ENCODE results near the gene ENOX1.

The ENOX1 gene

DNA sequence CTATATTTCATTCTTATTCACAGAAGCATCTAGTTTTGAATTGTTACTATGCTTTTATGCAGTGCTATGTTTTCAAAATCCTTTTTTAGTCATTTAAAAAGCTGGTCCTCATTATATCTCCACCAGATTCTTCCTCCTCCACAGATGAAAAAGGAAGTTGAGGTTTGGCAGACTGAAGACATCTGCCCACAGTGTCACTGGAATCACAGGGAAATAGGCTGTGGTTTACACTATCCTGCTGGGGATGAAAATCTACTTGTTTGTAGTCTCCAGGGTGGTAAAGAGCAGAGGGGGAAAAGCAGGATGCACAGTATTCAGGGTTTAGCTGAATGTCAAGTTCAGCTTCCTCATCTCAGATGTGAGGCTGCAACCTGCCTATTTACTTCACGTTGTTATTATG lies 412.2 kb downstream of the ENOX1 start:
- TF ChIP-seq, protein P1, sequence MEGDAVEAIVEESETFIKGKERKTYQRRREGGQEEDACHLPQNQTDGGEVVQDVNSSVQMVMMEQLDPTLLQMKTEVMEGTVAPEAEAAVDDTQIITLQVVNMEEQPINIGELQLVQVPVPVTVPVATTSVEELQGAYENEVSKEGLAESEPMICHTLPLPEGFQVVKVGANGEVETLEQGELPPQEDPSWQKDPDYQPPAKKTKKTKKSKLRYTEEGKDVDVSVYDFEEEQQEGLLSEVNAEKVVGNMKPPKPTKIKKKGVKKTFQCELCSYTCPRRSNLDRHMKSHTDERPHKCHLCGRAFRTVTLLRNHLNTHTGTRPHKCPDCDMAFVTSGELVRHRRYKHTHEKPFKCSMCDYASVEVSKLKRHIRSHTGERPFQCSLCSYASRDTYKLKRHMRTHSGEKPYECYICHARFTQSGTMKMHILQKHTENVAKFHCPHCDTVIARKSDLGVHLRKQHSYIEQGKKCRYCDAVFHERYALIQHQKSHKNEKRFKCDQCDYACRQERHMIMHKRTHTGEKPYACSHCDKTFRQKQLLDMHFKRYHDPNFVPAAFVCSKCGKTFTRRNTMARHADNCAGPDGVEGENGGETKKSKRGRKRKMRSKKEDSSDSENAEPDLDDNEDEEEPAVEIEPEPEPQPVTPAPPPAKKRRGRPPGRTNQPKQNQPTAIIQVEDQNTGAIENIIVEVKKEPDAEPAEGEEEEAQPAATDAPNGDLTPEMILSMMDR (IDR thresholded peaks at IDR 0.05) = no peak

DNA sequence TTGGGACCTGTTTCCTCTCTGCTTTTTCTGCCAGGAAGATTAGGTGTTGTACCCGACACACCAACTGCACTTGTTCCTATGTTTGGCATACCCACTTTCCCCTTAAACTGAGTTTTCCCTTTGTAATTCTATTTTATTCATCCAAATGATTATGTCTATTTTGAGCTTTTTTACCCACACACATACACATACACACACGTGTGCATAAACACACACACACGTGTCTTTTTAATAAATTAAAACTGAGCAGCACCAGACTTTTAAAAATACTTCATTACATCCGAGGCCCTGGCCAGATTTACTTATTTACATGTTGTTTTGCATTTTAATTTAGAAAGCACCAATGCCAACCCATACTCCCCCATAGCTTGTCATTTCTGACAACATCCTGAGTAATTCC lies 413.4 kb downstream of the ENOX1 start:
- TF ChIP-seq, protein P1 (IDR thresholded peaks at IDR 0.05) = no peak

GRCh38 chr13:43370842-43371241 lies 415.9 kb downstream of the ENOX1 start:
- TF ChIP-seq, protein P1 (IDR thresholded peaks at IDR 0.05) = no peak

- TF ChIP-seq, protein P1 (IDR thresholded peaks at IDR 0.05) = no peak
Observed at GRCh38 chr13:43369319-43369718, 417.5 kb downstream of the ENOX1 start.

GRCh38 chr13:43368003-43368402 lies 418.8 kb downstream of the ENOX1 start:
- TF ChIP-seq, protein P1 (IDR thresholded peaks at IDR 0.05) = no peak

GRCh38 chr13:43365039-43365344 lies 421.8 kb downstream of the ENOX1 start:
- TF ChIP-seq, protein P1 (IDR thresholded peaks at IDR 0.05) = no peak

DNA sequence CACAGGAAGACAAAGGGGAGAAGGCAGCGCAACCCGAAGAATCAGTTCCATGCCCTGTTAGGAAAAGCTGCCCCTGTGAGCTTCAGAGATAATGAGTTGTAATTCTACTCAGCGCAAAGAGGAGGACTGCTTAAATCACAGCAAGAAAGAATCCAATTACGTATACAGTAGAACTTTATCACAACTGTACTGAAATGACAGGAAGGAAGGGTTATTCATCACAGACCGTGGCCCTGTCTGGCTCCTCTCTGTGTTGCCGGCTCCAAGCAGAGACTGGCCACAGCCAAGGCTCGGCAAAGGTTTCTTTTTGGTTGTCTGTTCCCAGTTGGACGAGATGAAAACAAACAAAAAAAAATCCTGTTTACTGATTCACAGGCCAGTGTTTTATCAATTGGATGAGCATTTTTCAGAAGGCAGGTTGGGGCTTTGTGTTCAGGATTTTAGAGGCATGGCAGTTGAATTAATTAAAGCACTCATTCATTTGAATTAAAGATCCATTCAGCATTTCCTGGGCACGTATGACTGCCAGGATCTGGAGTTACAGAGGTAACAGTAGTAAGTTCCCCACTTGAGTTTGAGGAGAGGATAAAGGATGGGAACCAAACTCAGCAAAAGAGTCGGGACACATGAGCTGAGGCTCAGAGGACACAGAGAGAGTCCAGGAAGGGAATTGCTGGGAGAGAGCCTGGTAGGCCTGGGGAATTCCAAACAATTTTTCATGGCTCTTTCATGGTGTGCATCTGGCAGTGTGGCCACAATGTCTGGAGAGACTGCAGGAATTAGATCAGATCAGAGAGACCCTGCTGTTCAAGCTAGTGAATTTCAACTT lies 422.3 kb downstream of the ENOX1 start:
- TF ChIP-seq, protein P1 (IDR thresholded peaks at IDR 0.05) = no peak

Data from LNCAP (cell line).